Measurements from ENCODE around the gene S100A1.
"Not testable (repeated sequence)": the region's sequence is repeated elsewhere in the genome, so short reads cannot be mapped to it uniquely, and the experiment has no call there.

S100A1 gene

DNA sequence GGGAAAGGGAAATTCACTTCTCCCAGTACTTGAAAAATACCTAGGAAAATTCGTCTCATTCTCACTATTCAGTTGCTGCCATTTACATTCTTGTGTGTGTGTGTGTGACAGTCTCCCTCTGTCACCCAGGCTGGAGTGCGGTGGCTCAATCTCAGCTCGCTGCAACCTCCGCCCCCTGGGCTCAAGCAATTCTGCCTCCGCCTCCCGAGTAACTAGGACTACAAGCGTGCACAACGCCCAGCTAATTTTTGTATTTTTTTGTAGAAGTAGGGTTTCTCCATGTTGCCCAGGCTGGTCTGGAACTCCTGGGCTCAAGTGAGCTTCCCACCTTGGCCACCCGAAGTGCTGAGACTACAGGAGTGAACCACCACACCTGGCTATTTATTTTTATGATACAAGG, 31.4 kb downstream of the S100A1 start:
- no peak for DNase-seq

DNA sequence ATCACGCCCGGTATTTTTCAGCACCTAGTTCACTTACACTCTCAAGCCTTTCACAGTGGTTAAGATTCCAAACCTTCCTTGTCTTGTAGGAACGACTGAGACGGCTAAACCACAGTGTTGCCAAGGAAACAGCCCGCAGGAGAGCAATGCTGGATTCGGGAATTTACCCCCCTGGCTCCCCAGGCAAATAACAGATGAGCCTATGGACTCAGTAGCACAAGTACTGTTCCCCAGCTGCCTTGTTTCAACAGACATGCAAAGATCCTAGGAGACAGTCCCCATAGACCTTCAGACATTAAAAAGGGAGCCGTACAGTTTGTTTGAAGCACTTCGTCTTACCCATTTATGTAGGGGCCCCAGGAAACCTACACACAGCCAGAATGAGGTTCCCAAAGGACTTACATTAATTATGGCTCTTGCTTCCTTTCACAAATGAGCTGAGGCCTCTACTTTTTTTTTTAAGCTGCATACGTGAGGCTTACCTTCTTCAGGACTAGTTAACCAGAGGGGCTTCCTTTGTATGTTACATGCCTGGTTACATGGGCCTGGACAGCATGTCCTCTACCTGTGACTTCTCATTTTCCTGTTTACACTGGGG, 33.0 kb downstream of the S100A1 start:
- DNase-seq = no peak

DNA sequence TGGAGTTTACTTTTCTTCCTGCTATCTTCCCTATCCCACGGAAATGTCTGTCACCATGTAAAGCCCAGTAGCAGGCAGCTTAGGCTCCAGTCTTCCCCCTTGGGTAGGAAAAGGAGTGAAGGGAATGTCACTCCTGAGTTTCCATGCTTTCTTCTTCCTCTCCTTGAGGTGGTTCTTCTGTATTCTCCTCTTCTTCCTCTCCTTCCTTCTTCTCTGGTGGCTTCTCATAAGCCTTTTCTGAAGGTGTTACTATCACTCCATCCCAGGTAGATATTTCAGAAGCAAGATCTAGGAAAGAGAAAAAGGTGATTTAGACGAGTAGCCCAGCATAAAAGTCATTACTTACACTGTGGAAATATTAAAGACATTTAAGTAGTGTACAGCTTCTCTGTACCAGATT, 34.0 kb downstream of the S100A1 start:
- no peak for DNase-seq

DNA sequence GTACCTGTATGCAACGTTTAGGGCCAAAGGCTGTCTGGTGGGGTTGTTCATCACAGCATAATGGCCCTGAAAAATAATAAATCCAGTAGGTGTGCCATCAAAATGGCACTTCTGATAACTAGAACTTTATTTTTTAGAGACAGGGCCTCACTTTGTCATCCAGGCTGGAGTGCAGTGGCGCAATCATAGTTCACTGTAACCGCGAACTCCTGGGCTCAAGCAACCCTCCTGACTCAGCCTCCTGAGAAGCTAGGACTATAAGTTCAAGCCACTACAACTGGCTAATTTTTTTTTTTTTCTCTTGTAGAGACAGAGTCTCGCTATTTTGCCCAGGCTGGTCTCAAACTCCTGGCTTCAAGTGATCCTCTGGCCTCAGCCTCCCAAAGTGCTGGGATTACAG, 35.0 kb downstream of the S100A1 start:
- DNase-seq = no peak

DNA sequence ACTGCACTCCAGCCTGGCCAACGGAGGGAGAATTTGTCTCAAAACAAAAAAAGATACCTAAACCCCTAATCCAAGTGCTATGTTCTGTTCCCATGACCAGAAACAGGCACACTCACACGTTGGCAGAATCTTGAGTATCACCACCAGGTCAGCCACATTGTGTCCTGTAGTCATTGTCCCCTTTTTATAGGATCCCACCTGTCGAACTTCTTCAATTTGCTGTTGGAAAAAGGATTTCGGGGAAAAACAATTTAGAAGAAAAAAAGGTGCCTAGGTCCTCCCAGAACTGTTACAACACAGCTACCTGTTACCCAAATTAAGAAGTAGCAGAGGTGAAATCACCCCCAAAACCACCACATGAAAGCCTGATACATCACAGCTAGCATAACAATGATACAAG, 39.2 kb downstream of the S100A1 start:
- DNase-seq = no peak

DNA sequence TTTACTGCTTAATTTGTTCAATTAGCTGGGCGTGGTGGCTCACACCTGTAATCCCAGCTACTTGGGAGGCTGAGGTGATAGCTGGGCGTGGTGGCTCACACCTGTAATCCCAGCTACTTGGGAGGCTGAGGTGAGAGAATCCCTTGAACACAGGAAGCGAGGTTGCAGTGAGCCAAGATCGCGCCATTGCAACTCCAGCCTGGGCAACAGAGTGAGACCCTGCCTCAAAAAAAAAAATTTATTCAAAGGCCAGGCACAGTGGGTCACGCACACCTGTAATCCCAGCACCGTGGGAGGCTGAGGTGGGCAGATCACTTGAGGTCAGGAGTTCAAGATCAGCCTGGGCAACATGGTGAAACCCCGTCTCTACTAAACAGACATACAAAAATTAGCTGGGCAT, 40.4 kb downstream of the S100A1 start:
- DNase-seq = not testable (repeated sequence)

DNA sequence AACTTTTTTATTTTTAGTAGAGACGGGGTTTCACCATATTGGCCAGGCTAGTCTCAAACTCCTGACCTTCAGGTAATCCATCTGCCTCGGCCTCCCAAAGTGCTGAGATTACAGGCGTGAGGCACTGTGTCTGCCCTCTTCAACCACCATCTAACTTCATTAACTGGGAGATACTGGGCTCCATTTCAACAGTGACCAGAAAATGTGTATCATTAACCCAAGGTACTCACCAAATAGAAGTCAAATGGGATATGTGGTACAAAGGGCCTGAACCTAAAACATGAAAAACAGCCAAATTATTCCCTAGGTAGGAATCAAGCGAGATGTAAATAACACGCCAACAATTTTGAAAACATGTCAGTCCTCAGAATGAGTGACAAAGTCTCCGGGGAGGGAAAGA, 41.4 kb downstream of the S100A1 start:
- DNase-seq = no peak

DNA sequence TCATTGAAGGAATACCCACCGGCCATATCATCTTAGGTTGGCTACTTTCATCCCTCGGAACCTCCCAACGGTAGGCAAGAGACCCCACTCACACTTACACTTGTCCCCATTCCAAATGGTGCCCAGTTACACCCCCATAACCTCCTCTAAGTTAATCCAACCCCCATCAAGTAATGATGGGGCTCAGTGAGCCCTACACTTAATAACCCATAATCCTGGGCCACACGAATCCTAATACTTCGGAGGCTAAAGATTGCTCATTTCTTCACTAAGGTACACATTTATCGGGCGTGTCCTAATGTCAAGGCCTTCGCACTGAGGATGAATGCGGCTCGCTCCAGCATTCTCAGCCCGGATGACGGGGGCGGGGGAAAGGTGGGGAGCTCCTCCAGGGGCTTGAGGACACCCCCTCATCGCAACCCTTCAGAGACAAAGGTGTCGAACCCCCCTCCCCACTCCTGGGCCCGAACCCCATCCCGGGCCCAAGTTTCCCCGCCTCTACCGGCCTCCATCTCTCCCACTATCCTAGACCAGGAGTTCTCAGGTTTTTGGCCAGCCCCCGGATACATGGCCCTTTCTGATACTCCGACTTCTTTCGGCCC, 42.1 kb downstream of the S100A1 start:
- DNase-seq = no peak

DNA sequence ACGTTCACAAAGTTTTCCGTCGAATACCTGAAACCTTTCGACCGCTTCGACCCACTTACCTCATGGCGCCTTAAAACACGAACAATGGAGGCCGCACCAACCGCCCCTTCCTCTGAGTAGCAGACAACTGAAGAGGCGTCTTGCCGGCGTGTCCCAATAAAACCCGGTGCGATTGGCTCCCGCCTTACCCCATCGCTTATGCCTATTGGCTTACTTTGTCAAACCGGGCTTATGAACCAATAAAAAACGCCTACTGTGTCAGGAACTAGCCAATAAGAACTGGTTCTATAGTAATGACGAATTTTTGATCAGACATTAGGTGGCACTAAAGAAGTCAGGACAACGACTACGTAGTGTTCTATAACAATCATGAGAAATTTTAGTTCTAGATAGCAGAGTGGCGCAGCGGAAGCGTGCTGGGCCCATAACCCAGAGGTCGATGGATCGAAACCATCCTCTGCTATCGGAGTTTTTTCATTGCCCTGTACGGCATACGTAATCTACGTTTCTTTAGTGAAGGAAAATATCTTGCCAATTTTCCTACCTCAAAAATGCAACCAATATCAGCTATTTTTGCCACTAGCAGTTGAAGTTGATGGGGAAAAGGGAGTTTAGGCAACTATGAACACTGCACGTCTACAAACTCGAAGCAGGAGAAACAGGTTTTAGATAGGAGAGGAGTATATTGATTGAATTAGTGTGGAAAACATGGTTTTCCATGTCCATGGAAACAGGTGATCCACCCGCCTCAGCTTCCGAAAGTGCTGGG, 42.8 kb downstream of the S100A1 start, which contains the start of gene ILF2:
TSS of gene ILF2 (minus strand) at position 135 of the 769 bp plus-strand sequence. CDS start at position 64, 71 bp downstream.
- DNase-seq = peak; percentile 100

DNA sequence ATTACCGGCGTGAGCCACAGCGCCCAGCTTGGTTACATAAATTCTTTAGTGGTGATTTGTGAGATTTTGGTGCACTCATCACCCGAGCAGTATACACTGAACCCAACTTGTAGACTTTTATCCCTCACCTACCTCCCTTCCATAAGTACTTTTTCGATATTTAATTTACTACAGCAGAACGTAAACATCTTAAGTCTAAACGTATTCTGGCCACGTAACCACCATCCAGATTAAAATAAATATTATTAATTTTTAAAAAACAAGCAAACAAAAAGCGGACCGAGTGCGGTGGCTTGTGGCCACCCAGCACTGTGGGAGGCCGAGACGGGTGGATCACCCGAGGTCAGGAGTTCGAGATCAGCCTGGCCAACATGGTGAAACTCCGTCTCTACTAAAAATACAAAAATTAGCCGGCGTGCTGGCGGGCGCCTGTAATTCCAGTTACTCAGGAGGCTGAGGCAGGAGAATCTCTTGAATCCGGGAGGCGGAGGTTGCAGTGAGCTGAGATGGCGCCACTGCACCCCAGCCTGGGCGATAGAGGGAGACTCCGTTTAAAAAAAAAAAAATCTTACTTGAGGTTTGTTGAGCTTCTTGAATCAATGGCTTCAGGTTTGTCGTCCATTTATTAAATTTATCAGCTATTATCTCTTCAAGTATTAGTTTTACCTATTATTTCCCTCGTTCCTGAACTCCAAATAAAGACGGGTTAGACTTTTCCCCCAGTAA, 43.6 kb downstream of the S100A1 start:
- not testable (repeated sequence) for DNase-seq

DNA sequence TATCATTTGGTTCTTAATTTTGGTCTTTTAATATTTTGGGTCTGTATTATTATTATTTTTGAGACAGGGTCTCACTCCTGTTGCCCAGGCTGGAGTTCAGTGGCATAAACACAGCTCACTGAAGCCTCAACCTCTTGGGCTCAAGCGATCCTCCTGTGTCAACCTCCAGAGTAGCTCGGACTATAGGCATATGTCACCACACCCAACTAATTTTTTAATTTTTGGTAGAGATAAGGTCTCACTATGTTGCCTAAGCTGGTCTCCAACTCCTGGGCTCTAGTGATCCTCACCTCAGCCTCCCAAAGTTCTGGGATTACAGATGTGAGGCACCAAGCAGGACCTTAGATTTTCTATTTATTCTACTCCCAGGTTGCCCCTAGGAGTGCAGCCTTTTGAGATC, 45.3 kb downstream of the S100A1 start:
- DNase-seq = no peak

DNA sequence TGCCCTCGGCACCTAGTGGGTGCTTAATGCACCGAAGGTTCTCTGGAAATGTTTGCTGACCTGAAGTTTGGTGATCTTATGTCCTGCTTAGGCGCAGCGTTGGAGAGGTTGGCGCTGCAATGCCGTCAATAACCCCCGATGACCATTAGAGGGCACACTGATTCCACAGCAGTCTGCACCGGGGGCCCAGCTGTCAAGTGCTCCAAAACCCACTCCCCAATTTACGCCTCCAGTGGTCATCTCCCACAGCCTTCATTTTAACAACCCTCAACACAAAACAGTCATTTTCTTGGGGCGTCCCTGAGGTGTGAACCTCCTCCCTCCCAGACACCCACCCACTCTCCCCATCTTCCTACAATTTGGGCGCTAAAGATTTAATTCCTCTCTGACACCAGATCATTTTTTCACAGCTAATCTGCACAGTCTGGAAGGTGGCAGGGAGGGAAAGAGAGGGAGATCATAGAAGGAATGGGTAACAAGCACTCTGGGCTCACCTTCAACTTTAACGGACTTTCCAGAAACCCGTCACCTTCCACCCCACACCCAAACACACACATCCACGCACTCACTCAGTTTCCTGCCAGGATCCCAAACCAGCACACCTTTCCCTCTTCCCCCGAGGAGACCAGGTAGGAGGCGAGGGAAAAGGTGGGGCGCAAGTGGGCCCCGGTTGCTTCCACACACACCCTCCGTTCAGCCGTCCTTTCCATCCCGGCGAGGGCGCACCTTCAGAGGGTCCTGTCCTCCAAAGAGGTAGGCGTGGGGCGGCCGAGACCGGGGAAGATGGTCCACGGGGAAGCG, 49.7 kb downstream of the S100A1 start:
- DNase-seq = no peak

DNA sequence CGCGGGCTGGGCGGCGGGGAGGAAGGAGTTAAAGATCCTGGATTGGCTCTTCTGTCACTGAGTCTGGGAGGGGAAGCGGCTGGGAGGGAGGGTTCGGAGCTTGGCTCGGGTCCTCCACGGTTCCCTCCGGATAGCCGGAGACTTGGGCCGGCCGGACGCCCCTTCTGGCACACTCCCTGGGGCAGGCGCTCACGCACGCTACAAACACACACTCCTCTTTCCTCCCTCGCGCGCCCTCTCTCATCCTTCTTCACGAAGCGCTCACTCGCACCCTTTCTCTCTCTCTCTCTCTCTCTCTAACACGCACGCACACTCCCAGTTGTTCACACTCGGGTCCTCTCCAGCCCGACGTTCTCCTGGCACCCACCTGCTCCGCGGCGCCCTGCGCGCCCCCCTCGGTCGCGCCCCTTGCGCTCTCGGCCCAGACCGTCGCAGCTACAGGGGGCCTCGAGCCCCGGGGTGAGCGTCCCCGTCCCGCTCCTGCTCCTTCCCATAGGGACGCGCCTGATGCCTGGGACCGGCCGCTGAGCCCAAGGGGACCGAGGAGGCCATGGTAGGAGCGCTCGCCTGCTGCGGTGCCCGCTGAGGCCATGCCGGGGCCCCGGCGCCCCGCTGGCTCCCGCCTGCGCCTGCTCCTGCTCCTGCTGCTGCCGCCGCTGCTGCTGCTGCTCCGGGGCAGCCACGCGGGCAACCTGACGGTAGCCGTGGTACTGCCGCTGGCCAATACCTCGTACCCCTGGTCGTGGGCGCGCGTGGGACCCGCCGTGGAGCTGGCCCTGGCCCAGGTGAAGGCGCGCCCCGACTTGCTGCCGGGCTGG, 50.5 kb downstream of the S100A1 start, which contains the start of gene NPR1:
TSS of gene NPR1 (plus strand) at position 170 of the 818 bp plus-strand sequence. CDS start at position 591, 421 bp downstream.
- DNase-seq = no peak

DNA sequence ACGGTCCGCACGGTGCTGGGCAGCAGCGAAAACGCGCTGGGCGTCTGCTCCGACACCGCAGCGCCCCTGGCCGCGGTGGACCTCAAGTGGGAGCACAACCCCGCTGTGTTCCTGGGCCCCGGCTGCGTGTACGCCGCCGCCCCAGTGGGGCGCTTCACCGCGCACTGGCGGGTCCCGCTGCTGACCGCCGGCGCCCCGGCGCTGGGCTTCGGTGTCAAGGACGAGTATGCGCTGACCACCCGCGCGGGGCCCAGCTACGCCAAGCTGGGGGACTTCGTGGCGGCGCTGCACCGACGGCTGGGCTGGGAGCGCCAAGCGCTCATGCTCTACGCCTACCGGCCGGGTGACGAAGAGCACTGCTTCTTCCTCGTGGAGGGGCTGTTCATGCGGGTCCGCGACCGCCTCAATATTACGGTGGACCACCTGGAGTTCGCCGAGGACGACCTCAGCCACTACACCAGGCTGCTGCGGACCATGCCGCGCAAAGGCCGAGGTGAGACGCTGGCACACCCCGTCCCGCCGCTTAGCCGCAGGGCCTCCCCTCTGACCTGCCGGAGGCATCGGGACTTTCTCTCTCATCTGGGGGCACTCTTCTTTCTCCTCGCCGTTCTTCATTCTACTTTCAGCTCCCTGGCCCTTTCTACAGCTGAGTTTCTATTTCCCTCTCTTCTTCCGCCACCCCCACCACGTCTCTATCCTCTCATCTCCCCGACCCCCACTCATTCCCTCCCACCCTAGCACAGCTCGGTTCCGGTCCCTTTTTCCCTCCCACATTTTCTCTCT, 51.3 kb downstream of the S100A1 start:
- no peak for DNase-seq

DNA sequence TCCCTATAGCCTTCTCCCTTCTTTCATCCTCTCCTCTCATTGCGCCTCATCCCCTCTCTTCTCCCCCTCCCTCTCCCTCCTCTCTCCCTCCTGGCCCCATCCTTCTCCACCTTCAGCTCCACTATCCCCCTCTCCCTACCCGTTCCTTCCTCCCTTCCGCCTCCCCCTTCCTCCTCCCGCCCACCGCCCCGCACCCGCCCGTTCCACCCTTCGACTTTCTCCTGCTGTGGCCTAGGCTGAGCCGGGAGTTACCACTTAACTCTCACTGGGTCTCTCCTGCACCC, 51.8 kb downstream of the S100A1 start:
- no peak for DNase-seq
